Measurements from ENCODE around the gene AP2A2.

DNA sequence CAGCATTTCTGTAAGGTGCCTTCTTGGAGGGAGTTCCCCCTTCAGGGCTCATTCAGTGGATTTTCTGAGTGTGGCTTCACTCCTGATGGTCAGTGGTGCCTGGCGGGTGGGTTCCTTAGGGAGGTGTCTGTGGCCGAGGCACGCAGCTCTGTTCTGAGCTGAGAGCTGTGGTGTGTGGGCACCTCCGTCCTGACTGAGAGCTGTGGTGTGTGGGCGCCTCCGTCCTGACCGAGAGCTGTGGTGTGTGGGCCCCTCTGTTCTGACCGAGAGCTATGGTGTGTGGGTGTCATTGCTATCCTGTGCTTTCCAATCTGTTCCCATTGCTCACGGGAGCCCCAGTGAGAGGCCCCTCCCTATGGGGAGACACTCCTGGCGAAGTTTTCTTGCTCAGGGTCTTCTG is 71.0 kb downstream of the AP2A2 start:
- TF ChIP-seq EZH2 (IDR thresholded peaks at IDR 0.05) (no peak), POLR2AphosphoS5 (IDR thresholded peaks at IDR 0.05; ENCODE audit: borderline replicate concordance, low read depth, low read length) (no peak), FOXP2 (optimal IDR thresholded peaks at IDR 0.05; ENCODE audit: control extremely low read depth, extremely low read length, insufficient read depth) (no peak)

Data from SK-N-MC (cell line).